ENCODE results near the gene SLC34A3. TPM values are rescaled to one million over a fixed set of nuclear protein-coding genes. Genes with fewer than 3 reads are reported as not detected.

SLC34A3 gene
- total and polyA plus RNA-seq, 2 donors (not counting 3 experiments of a cell fraction or from before 2014, with no cell fraction given), result not detected

DNA sequence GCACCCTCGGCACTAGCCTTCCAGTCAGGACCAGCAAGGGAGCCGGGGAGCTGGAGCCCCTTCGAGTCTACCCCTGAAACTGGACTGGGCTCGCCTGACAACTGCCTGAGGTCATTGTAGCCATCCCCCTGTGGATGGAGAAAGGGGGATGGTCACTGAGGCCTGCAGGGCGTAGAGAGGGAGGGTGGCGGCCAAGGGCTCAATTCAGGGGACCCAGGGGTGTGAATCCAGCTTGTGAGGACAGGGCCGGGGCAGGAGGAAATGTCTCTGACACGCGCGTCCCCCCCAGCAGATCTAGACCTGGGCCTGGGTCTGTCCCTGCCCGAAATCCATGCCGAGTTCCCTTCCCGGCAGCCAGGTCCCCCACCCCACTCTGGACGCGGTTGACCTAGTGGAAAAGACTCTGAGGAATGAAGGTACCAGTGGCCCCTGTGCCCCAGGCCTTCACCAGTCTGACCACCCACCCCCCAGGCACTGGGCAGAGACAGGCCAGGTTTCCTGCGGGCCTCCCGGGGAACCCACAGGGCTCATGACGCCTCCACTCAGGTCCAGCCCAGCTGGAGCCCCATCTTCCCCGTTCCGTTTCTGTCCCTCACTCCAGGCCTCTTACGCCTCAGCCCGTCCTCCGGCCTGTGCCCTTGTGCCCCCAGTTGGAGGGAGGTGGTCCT lies 805 bp downstream of the SLC34A3 start:
- ChIA-PET POLR2A (no interaction called here), CTCF (interaction anchor here (0.6 kb wide), 1 partner anchor 85 kb away, joined by 3 read pairs; no protein-coding TSS in a partner anchor)
- FAIRE-seq, result no peak
- Histone ChIP-seq H3K36me3 (ENCODE audit: control insufficient read depth in 2 of 2, extremely low read depth in 1 of 2, insufficient read depth in 2 of 2, low read length in 2 of 2) (no peaks in the 10 kb centered on the region), H3K79me2 (ENCODE audit: control insufficient read depth, insufficient read depth, low read length) (no peaks in the 10 kb centered on the region), H3K27me3 (ENCODE audit: control insufficient read depth in 2 of 2, insufficient read depth in 2 of 2, low read length in 2 of 2) (no peaks in the 10 kb centered on the region), H2AFZ (ENCODE audit: low read depth, low read length) (no peak overlapping the region), H3K9ac (replicated peaks; ENCODE audit: extremely low read depth, insufficient read depth, low read length) (no peak overlapping the region), H3K4me2 (ENCODE audit: insufficient read depth, low read length) (no peak overlapping the region), H3K9me1 (replicated peaks; ENCODE audit: control insufficient read depth, extremely low read depth, insufficient read depth, low read length) (no peaks in the 10 kb centered on the region), H3K4me1 (ENCODE audit: control insufficient read depth, extremely low read depth, insufficient read depth, low read length) (no peaks in the 10 kb centered on the region), H4K20me1 (replicated peaks; ENCODE audit: control insufficient read depth, extremely low read depth, insufficient read depth, low read length) (no peaks in the 10 kb centered on the region), H3K9me3 (replicated peaks; ENCODE audit: control insufficient read depth, insufficient read depth, low read length) (no peaks in the 10 kb centered on the region), H3K4me3 (replicated peaks in 1 of 3; ENCODE audit: insufficient read depth in 1 of 3, low read depth in 1 of 3, low read length in 3 of 3) (no peak overlapping the region), H3K27ac (ENCODE audit: insufficient read depth, low read depth, low read length) (no peak overlapping the region)
- DNase-seq (ENCODE audit: low read depth, low spot score), result no peak
- intact Hi-C loops (cut with micrococcal nuclease), result no loop called here
- BruUV-seq (replicated peaks), result no TSS peak
- dilution Hi-C loops (cut with MboI; ENCODE audit: extremely low pct_ligation_motif_present, low sequenced_read_pairs), result no loop called here
- TF ChIP-seq EZH2 (IDR thresholded peaks at IDR 0.05; ENCODE audit: borderline replicate concordance, low read depth, low read length, severe bottlenecking) (no peak), JUN (IDR thresholded peaks at IDR 0.05; ENCODE audit: borderline replicate concordance, insufficient read depth, insufficient read length, low read depth) (no peak), POLR2AphosphoS5 (IDR thresholded peaks at IDR 0.05; ENCODE audit: insufficient read depth, low read depth, low read length) (no peak), POLR2A (IDR thresholded peaks at IDR 0.05; ENCODE audit: low read depth, low read length) (no peak), FOS (IDR thresholded peaks at IDR 0.05; ENCODE audit: borderline replicate concordance, insufficient read depth, low read length) (no peak), GATA2 (IDR thresholded peaks at IDR 0.05; ENCODE audit: insufficient read depth, insufficient read length, low read depth, low read length) (no peak), MYC (IDR thresholded peaks at IDR 0.05; ENCODE audit: low read depth, low read length) (no peak)
- TF ChIP-seq, protein P1, sequence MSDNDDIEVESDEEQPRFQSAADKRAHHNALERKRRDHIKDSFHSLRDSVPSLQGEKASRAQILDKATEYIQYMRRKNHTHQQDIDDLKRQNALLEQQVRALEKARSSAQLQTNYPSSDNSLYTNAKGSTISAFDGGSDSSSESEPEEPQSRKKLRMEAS (IDR thresholded peaks at IDR 0.05; ENCODE audit: insufficient read depth, insufficient read length), result no peak
- TF ChIP-seq, protein P2, sequence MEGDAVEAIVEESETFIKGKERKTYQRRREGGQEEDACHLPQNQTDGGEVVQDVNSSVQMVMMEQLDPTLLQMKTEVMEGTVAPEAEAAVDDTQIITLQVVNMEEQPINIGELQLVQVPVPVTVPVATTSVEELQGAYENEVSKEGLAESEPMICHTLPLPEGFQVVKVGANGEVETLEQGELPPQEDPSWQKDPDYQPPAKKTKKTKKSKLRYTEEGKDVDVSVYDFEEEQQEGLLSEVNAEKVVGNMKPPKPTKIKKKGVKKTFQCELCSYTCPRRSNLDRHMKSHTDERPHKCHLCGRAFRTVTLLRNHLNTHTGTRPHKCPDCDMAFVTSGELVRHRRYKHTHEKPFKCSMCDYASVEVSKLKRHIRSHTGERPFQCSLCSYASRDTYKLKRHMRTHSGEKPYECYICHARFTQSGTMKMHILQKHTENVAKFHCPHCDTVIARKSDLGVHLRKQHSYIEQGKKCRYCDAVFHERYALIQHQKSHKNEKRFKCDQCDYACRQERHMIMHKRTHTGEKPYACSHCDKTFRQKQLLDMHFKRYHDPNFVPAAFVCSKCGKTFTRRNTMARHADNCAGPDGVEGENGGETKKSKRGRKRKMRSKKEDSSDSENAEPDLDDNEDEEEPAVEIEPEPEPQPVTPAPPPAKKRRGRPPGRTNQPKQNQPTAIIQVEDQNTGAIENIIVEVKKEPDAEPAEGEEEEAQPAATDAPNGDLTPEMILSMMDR (IDR thresholded peaks at IDR 0.05; ENCODE audit: extremely low read depth in 1 of 2, insufficient read depth in 1 of 2, low read depth in 1 of 2, low read length in 2 of 2), result no peak
